IMR-90 (cell line): ENCODE data around the gene RSRC2. TPM values are rescaled to one million over a fixed set of nuclear protein-coding genes. Genes with fewer than 3 reads are reported as not detected.
A peak's percentile ranks its signal among the peaks of the same experiment; 100 is the strongest.

ENCODE experiments used
- ATAC-seq: fragments of 200-7000 bp; cut with Tn5 transposase; 2 replicates; pipeline ENCODE4 v1.9.1; 2020; ENCODE audit warnings: low read depth, mild to moderate bottlenecking, moderate library complexity
- BruUV-seq: library from RNA; stranded (reverse); fragments of 400-500 nt; replicated peaks from 2 replicates; lab custom pipeline; 2021; lab: Mats Ljungman, UMichigan
- CTCF ChIA-PET: fragments of 300-600 bp; formaldehyde crosslinking; extraction: SDS; loops from one replicate; lab custom pipeline; 2021; ENCODE audit warnings: antibody characterized with exemption; lab: Yijun Ruan, JAX
- POLR2A ChIA-PET: fragments of 300-600 bp; sonication (Branson Sonifier 250); formaldehyde crosslinking; loops from one replicate; lab custom pipeline; 2022; ENCODE audit warnings: antibody characterized with exemption; ENCODE audit not compliant: unreplicated experiment; lab: Charles Lee
- DNase-seq: peaks from one replicate; pipeline ENCODE4 v3.0.0; 2013
- H2AFZ ChIP-seq: replicated peaks from 2 replicates; pipeline ENCODE3; 2013; ENCODE audit warnings: low read length, mild to moderate bottlenecking; ENCODE audit not compliant: poor library complexity
- H2AK5ac ChIP-seq: 2 replicates; pipeline ENCODE4 v1.6.1; 2013; ENCODE audit warnings: low read depth, low read length, inconsistent platforms
- H2AK9ac ChIP-seq: replicated peaks from 2 replicates; pipeline ENCODE3; 2013; ENCODE audit warnings: mild to moderate bottlenecking, low read depth, low read length, moderate library complexity; ENCODE audit not compliant: poor library complexity
- H2BK120ac ChIP-seq: 2 replicates; pipeline ENCODE4 v1.6.1; 2013; ENCODE audit warnings: low read depth, low read length, inconsistent platforms
- H2BK15ac ChIP-seq: 3 replicates; pipeline ENCODE4 v1.6.1; 2013; ENCODE audit warnings: low read depth, low read length, inconsistent platforms
- H2BK20ac ChIP-seq: 2 replicates; pipeline ENCODE4 v1.6.1; 2013; ENCODE audit warnings: low read depth, mild to moderate bottlenecking, inconsistent platforms, low read length, moderate library complexity
- H2BK5ac ChIP-seq: 2 replicates; pipeline ENCODE4 v1.6.1; 2013; ENCODE audit warnings: mild to moderate bottlenecking, low read depth, low read length, inconsistent platforms; ENCODE audit not compliant: poor library complexity, severe bottlenecking
- H3K14ac ChIP-seq: replicated peaks from 2 replicates; pipeline ENCODE4 v1.6.1; 2013; ENCODE audit warnings: low read depth, low read length, inconsistent platforms
- H3K18ac ChIP-seq: 2 replicates; pipeline ENCODE4 v1.6.1; 2013; ENCODE audit warnings: low read depth, low read length, control low read depth
- H3K23ac ChIP-seq: 2 replicates; pipeline ENCODE4 v1.6.1; 2013; ENCODE audit warnings: low read depth, low read length, inconsistent platforms
- H3K27ac ChIP-seq: 2 replicates; pipeline ENCODE4 v1.5.1; 2013; ENCODE audit warnings: mild to moderate bottlenecking, control low read depth, low read length; ENCODE audit not compliant: insufficient read depth
- H3K27me3 ChIP-seq: 2 replicates; pipeline ENCODE4 v1.6.1; 2013; ENCODE audit warnings: low read length; ENCODE audit not compliant: control insufficient read depth, insufficient read depth
- H3K36me3 ChIP-seq: 2 replicates; pipeline ENCODE4 v1.6.1; 2013; ENCODE audit warnings: low read length, mixed read lengths; ENCODE audit not compliant: control insufficient read depth, insufficient read depth
- H3K4ac ChIP-seq: 2 replicates; pipeline ENCODE4 v1.6.1; 2013; ENCODE audit warnings: low read depth, low read length, inconsistent platforms
- H3K4me1 ChIP-seq: 2 replicates; pipeline ENCODE4 v1.6.1; 2013; ENCODE audit warnings: low read length, mixed read lengths; ENCODE audit not compliant: control insufficient read depth, insufficient read depth
- H3K4me2 ChIP-seq: 2 replicates; pipeline ENCODE4 v1.6.1; 2013; ENCODE audit warnings: low read depth, mild to moderate bottlenecking, control low read depth, low read length, moderate library complexity
- H3K4me3 ChIP-seq: 2 replicates; pipeline ENCODE4 v1.5.1; 2013; ENCODE audit warnings: low read depth, mild to moderate bottlenecking, control low read depth, low read length, moderate library complexity; ENCODE audit not compliant: insufficient read depth
- H3K56ac ChIP-seq: 2 replicates; pipeline ENCODE4 v1.6.1; 2013; ENCODE audit warnings: low read length, inconsistent platforms; ENCODE audit not compliant: insufficient read depth; ENCODE audit errors: extremely low read depth
- H3K79me1 ChIP-seq, 2 experiments: 2 replicates each; pipeline ENCODE4 v1.6.1; 2013; ENCODE audit warnings: low read length in 2 of 2, inconsistent platforms in 1 of 2, low read depth in 1 of 2
- H3K9ac ChIP-seq: 2 replicates; pipeline ENCODE4 v1.6.1; 2013; ENCODE audit warnings: low read depth, low read length, control low read depth
- H3K9me1 ChIP-seq: 2 replicates; pipeline ENCODE4 v1.6.1; 2013; ENCODE audit warnings: low read length, inconsistent platforms; ENCODE audit not compliant: insufficient read depth
- H3K9me3 ChIP-seq: 2 replicates; pipeline ENCODE4 v1.6.1; 2013; ENCODE audit warnings: low read length; ENCODE audit not compliant: control insufficient read depth, insufficient read depth
- H4K20me1 ChIP-seq: 2 replicates; pipeline ENCODE4 v1.6.1; 2013; ENCODE audit warnings: low read length, inconsistent platforms; ENCODE audit not compliant: insufficient read depth
- H4K5ac ChIP-seq: 2 replicates; pipeline ENCODE4 v1.6.1; 2013; ENCODE audit warnings: mild to moderate bottlenecking, low read depth, low read length, control low read depth
- H4K8ac ChIP-seq, 2 experiments: 2 replicates each; pipeline ENCODE4 v1.6.1; 2013; ENCODE audit warnings: low read depth in 2 of 2, low read length in 2 of 2, control low read depth in 1 of 2, inconsistent platforms in 1 of 2
- H4K91ac ChIP-seq: 2 replicates; pipeline ENCODE4 v1.6.1; 2013; ENCODE audit warnings: low read depth, low read length, inconsistent platforms; ENCODE audit not compliant: insufficient read depth
- BHLHE40 ChIP-seq: fragments of 150-350 bp; IDR thresholded peaks from 2 replicates; pipeline ENCODE4 v1.6.1; 2016; ENCODE audit warnings: mild to moderate bottlenecking, low read depth, low read length
- CEBPB ChIP-seq: IDR thresholded peaks from 2 replicates; pipeline ENCODE4 v1.6.1; 2012; ENCODE audit warnings: low read depth, low read length, improper control_type of control experiment
- CHD1 ChIP-seq: IDR thresholded peaks from 2 replicates; pipeline ENCODE4 v1.6.1; 2012; ENCODE audit warnings: low read depth, low read length, improper control_type of control experiment
- CTCF ChIP-seq: conservative IDR thresholded peaks from 2 replicates; pipeline ENCODE4 v1.5.1; 2012; ENCODE audit warnings: mild to moderate bottlenecking, low read depth, low read length, improper control_type of control experiment
- ELK1 ChIP-seq: fragments of 150-350 bp; IDR thresholded peaks from 2 replicates; pipeline ENCODE4 v1.6.1; 2016; ENCODE audit warnings: low read depth, mild to moderate bottlenecking, low read length, moderate library complexity, borderline replicate concordance
- FOS ChIP-seq: fragments of 150-350 bp; IDR thresholded peaks from 2 replicates; pipeline ENCODE4 v1.6.1; 2016; ENCODE audit warnings: low read depth, low read length
- MAFK ChIP-seq: IDR thresholded peaks from 2 replicates; pipeline ENCODE4 v1.6.1; 2012; ENCODE audit warnings: low read depth, low read length, improper control_type of control experiment
- MAZ ChIP-seq: IDR thresholded peaks from 2 replicates; pipeline ENCODE4 v1.6.1; 2012; ENCODE audit warnings: low read depth, mild to moderate bottlenecking, low read length, improper control_type of control experiment, moderate library complexity, borderline replicate concordance
- MXI1 ChIP-seq: IDR thresholded peaks from 2 replicates; pipeline ENCODE4 v1.6.1; 2012; ENCODE audit warnings: low read depth, mild to moderate bottlenecking, low read length, moderate library complexity, borderline replicate concordance
- NFE2L2 ChIP-seq: fragments of 150-350 bp; IDR thresholded peaks from 2 replicates; pipeline ENCODE4 v1.6.1; 2016; ENCODE audit warnings: low read depth, mild to moderate bottlenecking, low read length
- POLR2A ChIP-seq: IDR thresholded peaks from 2 replicates; pipeline ENCODE4 v1.6.1; 2012; ENCODE audit warnings: mild to moderate bottlenecking, low read depth, low read length
- RAD21 ChIP-seq: IDR thresholded peaks from 2 replicates; pipeline ENCODE4 v1.6.1; 2012; ENCODE audit warnings: low read length, improper control_type of control experiment
- RCOR1 ChIP-seq: IDR thresholded peaks from 2 replicates; pipeline ENCODE4 v1.6.1; 2012; ENCODE audit warnings: mild to moderate bottlenecking, low read length, improper control_type of control experiment; ENCODE audit not compliant: insufficient replicate concordance
- RFX5 ChIP-seq: IDR thresholded peaks from 2 replicates; pipeline ENCODE4 v1.8.0; 2012; ENCODE audit warnings: low read depth, mild to moderate bottlenecking, low read length, moderate library complexity
- SMC3 ChIP-seq: fragments of 150-350 bp; IDR thresholded peaks from 2 replicates; pipeline ENCODE4 v1.6.1; 2016; ENCODE audit warnings: low read depth, mild to moderate bottlenecking, antibody characterized with exemption, low read length, moderate library complexity
- USF2 ChIP-seq: fragments of 150-350 bp; IDR thresholded peaks from 2 replicates; pipeline ENCODE4 v1.6.1; 2017; ENCODE audit warnings: mild to moderate bottlenecking, antibody characterized with exemption, low read length, low read depth
- WGBS, 2 experiments: methylation state at CpG; one replicate each; pipeline versions ENCODE4 v1.1.5 to v1.1.7; 2013; ENCODE audit warnings: missing lambda C conversion rate in 2 of 2; ENCODE audit not compliant: insufficient read length in 1 of 2; ENCODE audit errors: extremely low coverage in 2 of 2; 5-methylcytosine and 5-hydroxymethylcytosine counted together
- dilution Hi-C: fragments of 300-500 bp; cut with HindIII; formaldehyde crosslinking; loops from one replicate; pipeline ENCODE4 v1.14.3; 2018; ENCODE audit warnings: low sequenced_read_pairs; ENCODE audit not compliant: unreplicated experiment
- in situ Hi-C: fragments of 300-500 bp; cut with MboI; formaldehyde crosslinking; loops from 3 replicates; pipeline ENCODE4 v1.14.3; 2019; ENCODE audit warnings: low sequenced_read_pairs, inconsistent platforms, mixed read lengths
- intact Hi-C: fragments of 100-400 bp; cut with micrococcal nuclease; formaldehyde crosslinking; loops from 2 replicates; pipeline ENCODE4 v1.10.0; 2022
- polyA plus RNA-seq, 3 experiments: library from polyadenylated mRNA; depleted of rRNA; stranded (reverse); fragments of >200 nt; gene quantifications; 2 replicates each; pipeline ENCODE4 v1.2.3, GENCODE V29; 2012; ENCODE audit warnings: low replicate concordance in 1 of 3
- total RNA-seq: library from RNA; depleted of rRNA; stranded (reverse); fragments of >200 nt; gene quantifications from 2 replicates; pipeline ENCODE4 v1.2.3, GENCODE V29; 2012

Gene RSRC2
- total and polyA plus RNA-seq, 2 of the 4 experiments (the other 2 are of a cell fraction): 18.6 to 31.5 TPM

- Histone ChIP-seq H3K9me1 (no peaks in the 10 kb centered on the region), H4K20me1 (no peaks in the 10 kb centered on the region), H3K4me2 (no peak overlapping the region), H3K56ac (no peak overlapping the region), H2BK20ac (no peak overlapping the region), H3K9ac (no peak overlapping the region), H3K23ac (no peak overlapping the region), H4K5ac (no peak overlapping the region), H3K4me1 (no peaks in the 10 kb centered on the region), H3K4me3 (no peak overlapping the region), H3K27ac (no peak overlapping the region), H3K14ac (no peak overlapping the region), H2BK15ac (no peak overlapping the region), H2AK5ac (no peak overlapping the region), H3K36me3 (peaks cover 9% of the 10 kb centered on the region), H2AFZ (no peak overlapping the region), H2BK120ac (no peak overlapping the region), H3K18ac (no peak overlapping the region), H3K4ac (no peak overlapping the region), H3K27me3 (no peaks in the 10 kb centered on the region), H4K91ac (no peak overlapping the region), H2BK5ac (no peak overlapping the region), H3K9me3 (no peaks in the 10 kb centered on the region), H4K8ac (no peak overlapping the region), H2AK9ac (no peak overlapping the region), H3K79me1 (peaks cover 16 to 28% of the 10 kb centered on the region in 2 experiments; a peak in 3 of 4 replicates)
- no CpG with 5 or more reads among the region's 2 CpGs for WGBS, 2 experiments
- DNase-seq: peak; percentile 25
- TF ChIP-seq SMC3: no peak
- TF ChIP-seq ELK1: no peak
- TF ChIP-seq BHLHE40: no peak
- TF ChIP-seq MXI1: no peak
- no peak for TF ChIP-seq CEBPB
- TF ChIP-seq RAD21: no peak
- TF ChIP-seq MAZ: no peak
- TF ChIP-seq RCOR1: no peak
- TF ChIP-seq CTCF: no peak
- no peak for TF ChIP-seq CHD1
- no peak for TF ChIP-seq RFX5
- no peak for TF ChIP-seq POLR2A
- no peak for TF ChIP-seq MAFK
- TF ChIP-seq USF2: no peak
- TF ChIP-seq NFE2L2: no peak
- no peak for TF ChIP-seq FOS
- dilution Hi-C loops (no loop called here), in situ Hi-C loops (no loop called here), intact Hi-C loops (no loop called here)
- BruUV-seq: no TSS peak
- no peak for ATAC-seq
- ChIA-PET POLR2A (no interaction called here), CTCF (no interaction called here)
These were observed 7.1 kb upstream of the RSRC2 start for GRCh38 chr12:122533856-122534255.
